Activated CD4-positive, alpha-beta T cell treated with anti-CD3 and anti-CD28 coated beads, Interleukin-2, amount 50 U/mL, for 24 hours (primary cell): ENCODE results near the gene FYB2.

Source experiments
- DNase-seq, 2 donors: peaks; one replicate each; pipeline ENCODE4 v3.0.0-alpha.2; 2020; ENCODE audit warnings: low read depth in 1 of 2, low spot score in 1 of 2

Gene FYB2

DNA sequence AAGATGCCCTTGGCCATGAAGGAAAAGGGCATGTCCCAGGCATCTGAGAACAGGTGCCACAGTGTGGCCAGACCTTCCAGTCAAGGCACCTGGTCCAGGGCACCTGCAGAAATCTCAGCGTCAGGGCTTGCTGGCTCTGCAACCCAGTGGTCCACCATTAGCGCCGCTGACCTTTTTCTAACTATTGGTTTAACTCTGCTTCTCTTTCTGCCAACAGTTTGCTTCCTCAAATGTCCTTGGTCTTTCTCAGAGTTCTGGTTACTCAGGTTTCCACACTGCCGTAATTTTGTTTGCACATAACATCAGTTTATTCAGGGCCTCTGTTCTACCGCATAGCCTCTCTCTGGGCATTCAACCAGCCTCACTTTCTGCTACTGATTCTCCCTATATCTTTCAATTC lies 16.5 kb upstream of the FYB2 start:
- no peak for DNase-seq

DNA sequence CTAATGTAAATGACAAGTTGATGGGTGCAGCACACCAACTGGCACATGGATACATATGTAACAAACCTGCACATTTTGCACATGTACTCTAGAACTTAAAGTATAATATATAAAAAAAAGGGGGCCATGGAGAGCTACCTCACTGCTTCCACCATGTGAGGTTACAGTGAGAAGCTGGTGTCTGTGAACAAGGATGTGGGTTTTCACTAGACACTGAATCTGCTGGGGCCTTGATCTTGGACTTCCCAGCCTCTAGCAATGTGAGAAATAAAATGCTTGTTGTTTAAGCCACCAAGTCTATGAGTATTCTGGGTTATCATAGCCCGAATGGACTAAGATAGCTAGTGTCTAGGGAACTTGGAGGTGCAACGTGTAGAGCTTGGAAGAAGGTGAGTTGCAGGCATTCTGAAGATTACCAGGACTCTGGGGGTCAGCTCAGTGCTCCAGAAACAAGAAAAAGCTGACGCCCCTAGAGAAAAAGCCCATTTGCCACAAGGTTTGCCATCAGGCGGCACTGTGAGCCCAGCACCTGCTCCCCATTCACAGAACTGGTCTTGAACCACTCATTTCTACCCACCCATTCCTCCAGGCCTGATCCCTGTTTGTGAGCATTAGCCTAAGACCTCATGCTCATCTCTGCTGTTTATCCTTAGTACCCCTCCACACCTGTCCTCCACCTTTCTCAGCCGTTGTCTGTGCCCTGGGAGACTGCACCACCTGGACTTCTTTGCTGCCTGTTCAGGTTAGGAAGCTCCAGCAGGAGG lies 15.1 kb upstream of the FYB2 start:
- DNase-seq, result no peak

- DNase-seq, result no peak
These were observed 13.9 kb upstream of the FYB2 start for GRCh38 chr1:56833088-56833487.

GRCh38 chr1:56831871-56832693 lies 12.9 kb upstream of the FYB2 start:
- peak; percentile 33 to 55 for DNase-seq

GRCh38 chr1:56830052-56830451 lies 10.8 kb upstream of the FYB2 start:
- no peak for DNase-seq

DNA sequence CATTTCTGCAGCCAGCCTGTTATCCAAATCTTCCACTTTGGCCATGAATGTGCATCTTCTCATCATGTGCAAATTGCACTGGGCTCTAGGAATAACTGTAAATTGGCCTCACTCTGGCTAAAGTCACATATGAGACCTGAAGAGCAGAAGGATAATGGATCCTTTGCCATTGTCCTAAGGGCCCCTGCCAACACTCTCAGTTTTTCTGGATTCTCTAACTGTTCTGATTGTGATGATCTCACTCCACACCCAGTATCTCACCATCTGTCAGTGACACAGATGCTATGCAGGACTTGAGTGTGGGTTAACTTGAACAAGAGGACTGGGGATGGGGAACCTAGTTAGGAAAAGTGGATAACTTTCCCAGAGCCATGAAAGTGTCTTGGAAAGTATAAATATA lies 8.5 kb upstream of the FYB2 start:
- no peak for DNase-seq

DNA sequence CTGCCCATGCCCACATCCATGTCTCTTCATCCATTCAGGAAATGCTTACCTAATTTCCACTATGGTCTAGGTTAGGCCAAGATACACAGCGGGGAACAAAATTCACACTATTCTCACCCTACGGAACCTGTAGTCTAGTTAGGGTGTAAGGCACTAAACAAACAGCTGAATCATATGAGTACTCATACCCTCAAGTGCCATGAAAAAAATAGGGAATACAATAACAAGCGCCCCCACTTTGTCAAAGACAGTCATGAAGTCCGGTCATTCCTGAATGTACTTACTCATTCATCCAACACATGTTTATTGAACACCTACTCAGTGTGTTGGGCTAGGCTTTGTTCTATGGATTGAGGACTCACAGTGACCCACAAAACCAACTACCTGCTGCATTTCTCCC lies 6.2 kb upstream of the FYB2 start:
- DNase-seq, result no peak

DNA sequence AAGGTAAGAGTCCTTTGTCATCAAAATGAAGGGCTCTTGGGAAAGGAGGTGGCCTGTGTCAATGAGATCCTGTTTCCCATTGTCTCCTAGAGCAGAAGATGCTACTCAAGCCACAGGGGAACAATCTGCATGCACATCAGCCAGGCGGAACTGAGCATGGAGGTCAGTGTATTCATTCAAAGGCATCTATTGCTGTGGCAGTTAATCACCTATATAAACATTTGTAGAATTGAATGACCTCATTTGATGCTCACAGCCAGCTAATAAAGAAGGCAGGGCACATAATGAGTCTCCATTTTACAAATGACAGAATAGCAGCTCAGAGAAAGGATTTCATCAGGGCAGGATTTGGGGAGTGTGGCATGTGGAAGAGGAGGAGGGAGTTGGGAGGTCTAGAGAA lies 5.7 kb upstream of the FYB2 start:
- DNase-seq, result no peak

- no peak for DNase-seq
These were observed 5.1 kb upstream of the FYB2 start for GRCh38 chr1:56824271-56824670.

DNA sequence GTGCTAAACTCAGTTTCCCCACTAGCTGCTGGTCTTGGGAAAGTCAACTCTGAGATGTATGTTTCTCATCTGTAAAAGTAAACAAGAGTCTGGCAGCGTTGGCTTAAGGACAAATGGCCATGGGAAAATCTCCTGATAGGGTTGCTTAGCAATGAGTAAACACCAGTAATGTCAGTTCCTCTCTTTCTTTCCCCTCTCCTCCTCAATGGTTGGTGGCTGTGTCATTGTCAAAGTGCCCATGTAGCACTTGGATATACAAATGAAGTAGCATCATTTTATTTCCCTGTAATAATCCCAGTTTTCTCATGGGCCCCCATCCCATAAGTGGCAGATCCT lies 2.2 kb upstream of the FYB2 start:
- DNase-seq, result no peak

GRCh38 chr1:56820755-56821461 lies 1.7 kb upstream of the FYB2 start:
- DNase-seq, result peak; percentile 26 to 67

DNA sequence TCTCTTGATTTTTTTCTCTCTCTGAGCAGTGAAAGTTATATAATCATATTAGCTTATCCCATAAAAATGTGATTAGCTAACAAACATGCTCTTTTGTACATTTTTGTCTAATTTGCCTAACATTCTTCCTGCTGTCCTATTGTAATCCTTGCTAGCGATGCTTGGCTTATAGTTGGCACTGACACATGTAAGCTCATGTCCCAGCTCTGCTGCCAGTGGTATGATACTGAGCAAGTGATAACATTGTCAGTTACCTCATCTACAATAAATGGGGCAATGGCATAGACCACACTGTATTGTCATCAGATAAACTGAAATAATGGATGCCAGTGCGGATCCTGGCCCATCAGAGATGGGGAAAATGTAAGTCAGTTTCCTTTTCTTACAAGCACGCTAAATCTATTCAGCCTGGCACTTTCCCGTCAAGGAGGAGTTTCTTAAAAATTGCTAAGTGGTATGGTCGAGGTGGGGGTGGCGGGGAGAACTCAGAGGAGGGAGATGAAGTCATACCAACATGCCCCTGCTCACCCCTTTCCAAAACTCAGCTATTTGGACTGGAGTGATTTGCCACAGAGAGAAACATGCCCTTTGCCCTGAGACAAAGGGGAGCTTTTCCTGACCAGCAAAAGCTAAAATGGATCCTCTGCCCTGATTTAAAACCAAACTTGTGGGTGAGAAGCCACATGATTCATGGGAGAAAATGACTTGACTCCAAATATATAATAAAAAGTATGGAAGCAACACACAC lies 1.3 kb downstream of the FYB2 start:
- no peak for DNase-seq

- no peak for DNase-seq
These were observed 2.3 kb downstream of the FYB2 start for GRCh38 chr1:56816909-56817308.

GRCh38 chr1:56816264-56816663 lies 2.9 kb downstream of the FYB2 start:
- no peak for DNase-seq

GRCh38 chr1:56814205-56814604 lies 5.0 kb downstream of the FYB2 start:
- no peak for DNase-seq

DNA sequence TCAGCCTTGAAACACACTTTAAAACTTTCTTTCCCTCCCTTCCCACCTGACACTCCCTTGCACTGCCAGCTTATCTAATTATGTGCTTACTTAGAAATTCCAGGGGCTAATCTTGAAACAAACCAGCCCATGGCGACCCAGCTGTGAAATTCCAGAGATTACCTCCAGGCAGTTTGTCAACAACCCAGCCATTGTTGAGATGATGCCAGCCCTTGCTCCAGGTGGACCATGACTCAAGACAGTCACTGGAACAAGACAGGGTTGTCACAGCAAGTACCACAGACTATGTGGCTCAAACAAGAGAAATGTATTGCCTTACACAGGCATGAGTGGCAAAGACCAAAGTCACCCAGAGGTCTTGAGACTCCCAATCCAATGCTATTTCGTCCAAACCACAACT lies 7.9 kb downstream of the FYB2 start:
- no peak for DNase-seq

GRCh38 chr1:56808410-56808809 lies 10.8 kb downstream of the FYB2 start:
- DNase-seq, result no peak

DNA sequence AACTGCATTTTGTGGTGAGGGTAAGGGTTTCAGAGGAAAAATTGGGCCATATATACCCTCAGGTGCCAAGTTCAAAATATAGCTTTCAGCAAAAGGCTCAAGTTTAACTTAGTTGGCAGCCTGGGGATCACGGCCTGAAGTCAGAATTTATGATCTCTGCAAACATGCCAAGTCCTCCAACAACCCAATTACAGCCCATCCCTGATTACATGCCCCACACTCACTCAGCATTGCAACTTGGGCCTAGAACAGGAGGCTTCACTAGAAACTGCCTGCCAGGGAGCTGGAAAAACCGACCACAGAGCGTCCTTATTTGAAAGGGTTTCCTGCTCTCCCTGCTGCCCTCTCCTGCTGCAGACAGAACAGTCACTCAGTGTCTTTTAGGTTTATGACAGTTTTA lies 12.4 kb downstream of the FYB2 start:
- DNase-seq, result no peak

- no peak for DNase-seq
These were observed 15.5 kb downstream of the FYB2 start for GRCh38 chr1:56803561-56804156.

DNA sequence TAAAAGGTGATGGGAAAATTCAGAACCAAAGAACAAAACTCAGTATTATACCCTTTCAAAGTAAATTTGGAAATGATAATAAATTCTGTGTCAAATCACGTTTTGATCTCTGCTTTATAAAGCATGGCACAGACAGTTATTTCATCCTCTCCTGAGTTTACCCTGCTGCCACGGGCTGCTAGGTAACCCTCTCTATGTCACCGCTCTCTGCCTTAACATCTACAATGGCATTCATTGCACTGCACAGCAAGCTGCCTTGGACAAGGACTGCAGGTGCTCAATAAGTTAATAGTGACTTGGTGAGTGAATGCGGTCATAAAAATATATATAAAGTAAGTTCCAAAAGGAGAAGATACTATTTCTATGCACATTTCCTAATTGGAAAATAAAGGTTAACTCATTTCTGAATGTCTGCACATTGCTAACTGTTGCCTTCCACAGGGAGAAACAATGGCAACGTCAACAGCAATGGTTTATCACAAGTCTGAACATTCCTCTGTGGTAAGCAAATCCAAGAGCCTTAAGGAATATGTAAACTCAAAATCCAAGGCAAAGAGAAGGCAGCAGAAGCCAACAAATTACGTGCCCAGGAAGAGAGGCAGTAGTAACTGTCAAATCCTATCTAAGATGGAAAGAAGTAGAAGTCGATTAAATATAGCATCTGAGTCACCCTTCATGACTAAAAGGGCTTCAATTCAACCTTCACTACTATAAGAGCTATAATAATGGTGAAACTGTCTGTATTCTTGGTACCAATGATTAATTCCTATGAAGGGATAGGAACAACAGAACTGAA lies 19.4 kb downstream of the FYB2 start:
- DNase-seq, result no peak
